DND-41 (cell line): ENCODE results near the gene PTBP1.

ENCODE experiments used
- EZH2 ChIP-seq: IDR thresholded peaks from 3 replicates; pipeline ENCODE4 v1.6.1; 2012; ENCODE audit warnings: borderline replicate concordance, low read depth, mild to moderate bottlenecking, moderate library complexity, low read length, inconsistent platforms; ENCODE audit not compliant: severe bottlenecking
- TF ChIP-seq, protein P1 (sequence below): IDR thresholded peaks from 2 replicates; pipeline ENCODE4 v1.5.1; 2012; ENCODE audit warnings: borderline replicate concordance, low read length, moderate library complexity, mild to moderate bottlenecking; ENCODE audit not compliant: poor library complexity, severe bottlenecking; ENCODE audit errors: extremely low read depth

DNA sequence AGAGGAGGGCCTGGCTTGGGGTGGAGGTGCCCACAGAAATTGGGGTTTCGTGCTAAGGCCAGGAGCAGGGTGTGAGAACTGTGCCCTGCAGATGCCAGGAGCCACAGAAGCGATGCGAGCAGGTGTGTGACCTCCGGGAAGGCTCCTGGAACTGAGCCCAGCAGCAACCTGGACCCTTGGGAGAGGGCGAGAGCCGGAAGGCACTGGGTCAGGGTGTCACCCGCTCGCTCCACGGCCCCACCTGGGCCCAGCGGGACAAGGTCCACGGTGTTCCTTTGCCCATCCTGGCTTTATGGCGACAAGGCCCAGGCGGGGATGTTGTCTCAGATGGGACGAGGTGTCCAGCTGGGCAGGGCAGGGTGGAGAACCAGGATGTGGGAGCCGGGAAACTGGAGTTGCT is 42.2 kb upstream of the PTBP1 start:
- TF ChIP-seq, protein P1, sequence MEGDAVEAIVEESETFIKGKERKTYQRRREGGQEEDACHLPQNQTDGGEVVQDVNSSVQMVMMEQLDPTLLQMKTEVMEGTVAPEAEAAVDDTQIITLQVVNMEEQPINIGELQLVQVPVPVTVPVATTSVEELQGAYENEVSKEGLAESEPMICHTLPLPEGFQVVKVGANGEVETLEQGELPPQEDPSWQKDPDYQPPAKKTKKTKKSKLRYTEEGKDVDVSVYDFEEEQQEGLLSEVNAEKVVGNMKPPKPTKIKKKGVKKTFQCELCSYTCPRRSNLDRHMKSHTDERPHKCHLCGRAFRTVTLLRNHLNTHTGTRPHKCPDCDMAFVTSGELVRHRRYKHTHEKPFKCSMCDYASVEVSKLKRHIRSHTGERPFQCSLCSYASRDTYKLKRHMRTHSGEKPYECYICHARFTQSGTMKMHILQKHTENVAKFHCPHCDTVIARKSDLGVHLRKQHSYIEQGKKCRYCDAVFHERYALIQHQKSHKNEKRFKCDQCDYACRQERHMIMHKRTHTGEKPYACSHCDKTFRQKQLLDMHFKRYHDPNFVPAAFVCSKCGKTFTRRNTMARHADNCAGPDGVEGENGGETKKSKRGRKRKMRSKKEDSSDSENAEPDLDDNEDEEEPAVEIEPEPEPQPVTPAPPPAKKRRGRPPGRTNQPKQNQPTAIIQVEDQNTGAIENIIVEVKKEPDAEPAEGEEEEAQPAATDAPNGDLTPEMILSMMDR, result no peak
- TF ChIP-seq EZH2, result no peak
